ENCODE data around the gene MDM2.
"Not testable (repeated sequence)": the region's sequence is repeated elsewhere in the genome, so short reads cannot be mapped to it uniquely, and the experiment has no call there.

GRCh38 chr12:68810027-68810389 is 2.0 kb downstream of the MDM2 start:
- TF ChIP-seq CTCF (conservative IDR thresholded peaks at IDR 0.05 in 1 of 2, IDR thresholded peaks at IDR 0.05 in 1 of 2; ENCODE audit: low read depth in 1 of 2, low read length in 2 of 2); EZH2 (IDR thresholded peaks at IDR 0.05; ENCODE audit: low read length, missing control alignments): not testable (repeated sequence)
